HG03025 (cell line): ENCODE results near the gene ITPR1.

ENCODE experiments used
- ATAC-seq: cut with Tn5 transposase; IDR thresholded peaks from one replicate; pipeline ENCODE4 v1.9.1; 2021; ENCODE audit warnings: mild to moderate bottlenecking, moderate library complexity; ENCODE audit not compliant: unreplicated experiment, low FRiP score

The ITPR1 gene

DNA sequence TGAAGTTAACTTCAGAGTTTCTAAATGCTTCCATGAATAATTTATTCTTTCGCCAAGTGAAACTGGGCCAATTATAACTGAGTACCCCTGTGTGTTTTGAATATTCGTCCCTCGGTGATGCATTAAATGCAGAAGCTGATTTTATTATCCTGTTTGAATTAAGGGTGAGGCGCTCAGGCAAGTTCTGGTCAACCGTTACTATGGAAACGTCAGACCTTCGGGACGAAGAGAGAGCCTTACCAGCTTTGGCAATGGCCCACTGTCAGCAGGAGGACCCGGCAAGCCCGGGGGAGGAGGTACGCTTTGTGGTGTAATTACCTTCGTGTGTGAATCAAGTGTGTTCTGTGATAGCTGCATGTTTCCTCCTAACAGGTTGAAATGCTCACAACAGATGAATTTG is 239.8 kb downstream of the ITPR1 start:
- ATAC-seq = no peak

DNA sequence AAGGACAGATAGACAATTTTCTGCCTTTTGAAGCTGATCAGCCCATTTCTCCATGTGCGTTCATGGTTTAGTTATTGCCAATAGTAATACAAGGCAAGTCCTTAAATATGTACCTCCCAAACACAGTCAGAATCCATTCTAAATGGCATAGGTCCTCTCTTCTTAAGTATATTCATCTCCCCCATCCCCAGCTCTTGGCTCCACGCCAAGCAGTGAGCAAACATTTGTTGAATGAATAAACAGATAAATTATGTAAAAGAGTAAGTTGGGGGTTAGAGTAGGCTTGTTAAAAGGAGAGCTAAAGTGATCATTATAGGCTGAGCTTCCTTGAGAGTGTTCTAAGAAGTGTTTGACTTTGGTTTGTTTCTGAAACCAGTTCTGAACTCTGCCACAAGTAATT is 241.3 kb downstream of the ITPR1 start:
- ATAC-seq = no peak

DNA sequence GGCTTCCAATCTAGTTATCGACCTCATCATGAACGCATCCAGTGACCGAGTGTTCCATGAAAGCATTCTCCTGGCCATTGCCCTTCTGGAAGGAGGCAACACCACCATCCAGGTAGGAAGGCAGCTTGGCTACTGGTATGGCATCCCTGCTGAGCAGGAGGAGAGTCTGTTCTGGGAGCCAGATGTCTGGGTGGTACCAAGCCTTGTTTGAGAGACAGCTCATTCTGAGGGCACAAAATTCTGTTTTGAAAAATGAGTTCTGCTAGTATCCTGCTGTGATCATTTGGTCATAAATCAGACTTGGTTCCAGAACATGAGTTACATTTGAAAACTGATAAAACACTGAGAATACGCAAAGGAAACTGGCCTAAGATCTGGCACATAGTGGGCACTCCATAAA is 242.1 kb downstream of the ITPR1 start:
- no peak for ATAC-seq

DNA sequence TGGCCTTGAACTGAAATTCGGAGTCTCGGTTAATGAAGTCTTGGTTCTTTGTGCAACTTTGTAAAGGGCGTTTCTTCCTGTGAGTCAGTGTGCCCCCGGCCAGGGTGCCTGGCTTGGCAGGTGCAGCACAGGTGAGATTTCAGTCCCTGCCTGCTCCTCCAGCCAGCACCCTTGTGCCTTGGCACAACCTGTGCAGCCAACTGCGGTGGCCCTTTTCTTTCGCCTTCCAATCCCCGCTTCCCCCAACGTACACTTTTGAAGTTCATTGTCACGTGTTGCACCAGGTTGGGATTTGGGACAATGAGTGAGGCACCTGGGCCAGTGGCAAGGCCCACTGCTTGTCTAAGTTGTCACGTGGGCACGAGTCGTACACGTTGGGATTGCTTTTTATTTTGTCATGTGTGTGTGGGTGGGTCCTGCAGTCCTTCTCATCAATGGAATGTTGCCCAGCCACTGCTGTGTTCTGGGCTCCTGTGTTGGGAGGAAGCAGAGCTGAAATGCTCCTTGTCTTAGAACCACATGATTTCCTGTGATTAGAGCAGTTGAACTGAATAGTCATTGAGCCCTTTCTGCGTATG is 243.2 kb downstream of the ITPR1 start:
- no peak for ATAC-seq

DNA sequence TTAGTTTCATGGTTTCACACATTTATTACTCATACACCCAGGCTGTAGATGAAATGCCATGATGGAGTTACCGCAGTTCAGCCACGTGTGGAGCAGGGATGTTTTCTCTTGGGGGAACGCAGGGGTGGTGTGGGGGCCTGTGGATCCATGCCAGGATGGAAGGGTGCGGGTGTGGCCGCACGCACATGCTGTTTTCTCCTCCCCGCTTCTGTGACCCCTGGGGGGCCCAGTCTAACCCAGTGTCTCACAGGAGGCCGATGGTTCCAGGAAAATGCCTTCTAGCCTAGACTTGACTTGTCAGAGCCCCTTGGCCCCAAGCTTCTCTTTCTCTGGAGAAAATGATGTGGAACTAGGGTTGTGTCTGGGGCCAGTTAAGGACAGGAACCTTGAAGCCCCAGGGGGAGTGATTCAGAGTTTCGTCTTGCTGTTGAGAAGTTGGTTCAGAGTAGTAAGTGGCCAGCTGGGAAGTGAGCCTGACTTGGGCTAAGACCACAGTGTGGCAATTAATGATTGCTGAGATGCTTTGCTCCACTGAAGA is 245.7 kb downstream of the ITPR1 start:
- ATAC-seq = no peak

DNA sequence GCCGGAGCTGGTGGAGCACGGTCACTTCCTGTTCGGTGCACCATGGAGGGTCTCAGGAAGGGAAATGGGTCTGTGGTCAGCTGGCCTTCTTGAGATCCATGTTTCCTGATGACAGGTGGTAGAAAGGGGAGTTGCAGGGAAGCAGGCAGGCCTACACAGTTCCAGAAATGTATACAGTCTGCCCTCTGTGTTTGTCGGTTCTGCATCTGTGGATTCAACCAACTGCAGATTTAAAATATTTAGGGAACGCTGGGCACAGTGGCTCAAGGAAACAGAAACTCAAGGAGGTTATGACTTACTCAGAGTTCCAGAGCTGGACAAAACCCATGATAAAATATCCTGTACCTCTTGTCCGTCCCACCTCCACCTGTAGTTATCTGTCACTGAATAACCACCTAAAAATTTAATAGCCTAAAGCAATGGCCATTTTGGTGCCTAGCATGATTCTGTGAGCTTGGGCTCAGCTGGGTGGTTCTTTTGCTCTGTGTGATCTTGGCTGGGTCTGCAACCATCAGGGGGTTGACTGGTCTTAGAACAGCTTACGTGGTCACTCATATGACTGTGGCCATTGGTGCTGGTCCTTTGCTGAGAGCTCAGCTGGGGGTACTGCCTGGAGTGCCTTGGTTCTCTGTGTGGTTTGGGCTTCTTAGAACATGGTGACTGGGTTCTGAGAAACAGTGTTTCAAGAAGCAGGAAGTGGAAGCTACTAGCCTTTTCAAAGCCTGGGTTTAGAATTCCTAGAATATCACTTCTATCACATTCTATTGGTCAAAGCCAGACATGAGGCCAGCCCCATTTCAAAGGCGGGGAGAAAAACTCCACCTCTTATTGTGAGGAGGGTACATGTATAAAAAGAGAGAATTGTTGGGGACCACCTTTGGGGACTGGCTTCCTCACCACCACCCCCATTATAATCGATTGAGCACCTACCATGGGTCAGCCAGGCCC is 246.4 kb downstream of the ITPR1 start:
- no peak for ATAC-seq

DNA sequence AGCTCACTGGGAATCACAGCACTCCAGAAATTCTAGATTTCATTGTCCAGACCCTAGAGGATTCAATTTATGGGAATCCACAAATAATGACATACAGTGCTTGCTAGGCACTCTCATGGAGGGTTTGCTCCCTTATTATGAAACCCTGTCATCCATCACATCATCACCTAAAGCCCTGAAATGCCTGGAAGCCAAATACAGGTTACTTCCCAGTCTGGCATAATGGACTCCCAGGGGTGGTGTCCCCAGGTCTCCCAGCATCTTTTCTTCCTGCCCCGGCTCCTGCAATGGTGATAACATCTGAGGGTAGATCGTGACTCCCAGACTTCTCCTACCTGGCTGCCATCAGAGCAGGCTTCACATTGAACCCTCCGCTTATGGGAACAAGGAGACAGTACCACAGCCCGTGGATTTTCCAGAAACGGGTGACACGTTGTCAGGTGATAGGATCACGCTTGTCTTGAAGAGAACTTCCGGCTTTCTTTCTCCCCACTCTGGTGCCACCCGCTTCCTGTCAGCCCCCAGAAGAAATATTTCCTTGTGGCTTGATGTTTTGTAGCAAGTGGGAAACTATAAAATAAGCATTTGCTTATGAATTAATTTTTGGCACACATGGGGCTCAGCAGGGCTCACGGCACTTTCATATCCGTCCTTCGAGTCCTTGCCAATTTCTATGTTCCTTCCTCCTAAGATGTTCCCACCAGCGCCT is 247.4 kb downstream of the ITPR1 start:
- ATAC-seq = no peak

DNA sequence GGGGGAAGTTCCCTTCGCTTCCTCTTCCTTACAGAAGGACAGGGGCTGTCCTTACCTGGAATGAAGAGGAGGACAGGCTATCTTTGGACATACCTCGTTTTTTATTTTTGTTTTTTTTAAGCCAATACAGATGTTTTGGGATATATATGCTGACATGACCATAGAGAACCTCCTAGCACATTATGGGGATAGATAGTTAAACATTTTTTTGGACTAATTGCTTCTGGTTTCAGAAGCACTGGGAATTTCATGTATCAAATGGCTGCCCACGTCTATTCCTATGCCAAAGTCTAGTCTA is 247.9 kb downstream of the ITPR1 start:
- no peak for ATAC-seq

DNA sequence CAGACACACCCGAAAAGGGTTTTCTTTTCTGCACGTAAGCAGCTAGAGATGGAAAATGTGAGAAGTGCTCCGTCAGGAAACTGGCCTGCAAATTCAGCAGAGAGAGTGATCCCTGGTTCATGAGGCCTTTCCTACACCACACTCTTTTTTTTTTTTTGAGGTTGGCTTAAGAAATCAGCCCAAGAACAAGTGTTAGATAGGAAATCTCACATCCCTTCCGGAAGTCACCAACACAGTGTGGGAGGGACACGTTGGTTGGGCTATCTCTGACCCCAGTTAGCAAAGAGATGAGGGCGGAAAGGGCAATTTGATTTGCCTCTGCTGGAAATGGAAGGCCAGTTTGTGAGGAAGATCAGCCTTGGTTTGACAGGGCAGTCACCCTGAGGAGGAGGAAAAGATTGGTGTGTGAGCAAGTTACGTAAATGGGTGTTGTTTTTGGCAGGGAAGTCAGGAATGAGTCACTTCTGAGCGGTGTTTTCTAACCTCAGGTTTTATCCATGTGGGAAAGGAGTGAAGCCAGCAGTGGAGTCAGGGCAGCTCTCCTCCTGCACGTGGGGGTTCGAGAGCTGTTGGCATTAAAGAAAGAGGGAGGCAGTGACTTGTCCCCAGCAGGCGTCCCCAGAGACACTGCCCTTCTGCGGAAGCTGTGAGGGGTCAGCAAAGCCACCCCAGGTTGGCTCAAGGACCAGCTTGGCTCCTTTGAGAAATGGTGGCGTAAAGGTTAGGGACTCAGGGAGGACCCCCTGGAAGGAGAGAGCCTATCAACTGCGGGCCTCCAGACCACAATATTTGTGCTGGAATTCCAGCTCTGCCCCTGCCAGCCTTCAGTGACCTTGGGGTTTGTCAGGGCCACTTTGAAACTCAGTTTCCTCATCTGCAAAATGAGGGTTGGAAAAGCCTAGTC is 248.5 kb downstream of the ITPR1 start:
- no peak for ATAC-seq

DNA sequence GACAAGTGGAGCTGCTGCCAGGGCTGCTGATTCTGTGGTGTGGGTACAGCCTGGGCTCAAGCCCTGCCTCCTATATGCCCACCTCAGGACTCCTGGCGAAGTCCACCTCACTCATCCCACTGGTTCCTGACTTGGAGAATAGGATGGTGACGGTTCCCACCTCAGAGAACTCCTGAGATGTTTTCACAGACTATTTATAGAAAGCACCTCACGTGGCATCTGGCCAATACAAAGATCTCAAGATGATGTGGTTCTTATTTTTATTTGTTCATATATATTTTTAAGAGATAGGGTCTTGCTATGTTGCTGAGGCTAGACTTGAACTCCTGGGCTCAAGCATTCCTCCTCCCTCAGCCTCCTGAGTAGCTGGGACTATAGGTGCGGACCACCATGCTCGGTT is 249.2 kb downstream of the ITPR1 start:
- no peak for ATAC-seq

DNA sequence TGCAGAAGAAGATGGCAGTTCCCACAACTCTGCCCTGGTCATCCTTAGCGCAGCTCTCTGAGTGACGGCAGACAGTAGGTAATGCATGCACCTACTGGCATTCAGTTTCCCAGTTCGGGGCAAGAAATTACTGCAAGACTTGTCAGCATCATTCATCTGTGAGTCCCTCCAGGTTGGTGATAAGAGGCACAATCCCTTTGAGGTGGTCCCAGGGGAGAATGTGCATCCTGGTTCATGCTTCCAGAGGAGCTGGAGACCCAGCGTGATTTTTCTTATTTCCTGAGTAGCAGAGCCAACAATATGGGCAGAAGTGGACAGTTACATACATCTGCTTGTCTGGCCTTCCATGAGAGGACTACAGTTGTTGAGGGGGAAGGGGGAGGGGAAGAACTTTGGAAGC is 250.2 kb downstream of the ITPR1 start:
- ATAC-seq = no peak

DNA sequence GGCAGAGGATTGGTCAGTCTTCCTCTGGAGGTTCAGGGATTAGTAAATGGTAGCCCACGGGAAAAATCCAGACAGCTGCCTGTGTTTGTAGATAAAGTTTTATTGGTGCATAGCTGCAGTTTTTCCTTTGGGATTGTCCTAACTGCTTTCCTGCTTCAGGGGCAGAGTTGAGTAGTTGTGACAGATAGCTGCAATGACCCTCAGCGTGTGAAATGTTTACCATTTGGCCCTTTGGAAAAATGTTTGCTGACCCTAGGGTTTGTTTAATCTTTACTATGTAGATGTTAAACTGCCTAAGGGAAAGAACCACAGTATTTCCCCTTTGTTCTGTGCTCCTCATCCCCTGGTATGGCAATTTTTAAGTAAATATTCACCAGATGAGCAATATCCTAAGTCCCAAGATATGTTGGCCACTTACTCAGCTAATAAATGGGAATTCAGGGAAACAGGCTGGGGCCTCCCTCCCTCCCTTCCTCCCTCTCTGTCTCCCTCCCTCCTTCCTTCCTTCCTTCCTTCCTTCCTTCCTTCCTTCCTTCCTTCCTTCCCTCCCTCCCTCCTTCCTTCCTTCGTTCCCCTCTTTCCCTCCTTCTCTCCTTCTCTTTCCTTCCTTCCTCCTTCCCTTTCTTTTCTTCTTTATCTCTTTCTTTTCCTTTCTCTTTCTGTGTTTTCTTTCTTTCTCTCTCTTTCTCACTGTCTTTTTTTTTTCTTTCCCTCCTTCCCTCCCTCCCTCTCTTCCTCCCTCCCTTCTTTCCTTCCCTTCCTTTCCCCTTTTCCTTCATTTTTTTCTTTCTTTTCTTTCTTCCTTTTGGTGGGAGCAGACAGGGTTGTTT is 251.5 kb downstream of the ITPR1 start:
- ATAC-seq = no peak

DNA sequence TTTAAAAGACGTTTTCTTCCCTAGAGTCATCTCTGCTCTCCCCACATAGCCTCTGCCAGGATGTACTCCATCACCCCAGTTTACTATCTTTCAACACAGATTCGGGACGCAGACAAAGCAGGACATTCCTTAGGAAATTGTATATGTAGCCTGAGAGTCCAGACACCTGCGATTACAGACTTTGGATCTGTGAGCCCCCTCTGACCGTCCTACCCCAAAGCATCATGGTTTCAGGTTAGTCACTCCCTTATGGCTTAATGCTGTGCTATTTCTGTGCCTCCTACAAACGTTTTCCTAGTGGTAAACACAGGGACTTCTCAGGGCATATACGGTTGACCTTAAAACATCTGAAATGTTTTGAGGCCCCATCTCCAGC is 252.1 kb downstream of the ITPR1 start:
- ATAC-seq = no peak

DNA sequence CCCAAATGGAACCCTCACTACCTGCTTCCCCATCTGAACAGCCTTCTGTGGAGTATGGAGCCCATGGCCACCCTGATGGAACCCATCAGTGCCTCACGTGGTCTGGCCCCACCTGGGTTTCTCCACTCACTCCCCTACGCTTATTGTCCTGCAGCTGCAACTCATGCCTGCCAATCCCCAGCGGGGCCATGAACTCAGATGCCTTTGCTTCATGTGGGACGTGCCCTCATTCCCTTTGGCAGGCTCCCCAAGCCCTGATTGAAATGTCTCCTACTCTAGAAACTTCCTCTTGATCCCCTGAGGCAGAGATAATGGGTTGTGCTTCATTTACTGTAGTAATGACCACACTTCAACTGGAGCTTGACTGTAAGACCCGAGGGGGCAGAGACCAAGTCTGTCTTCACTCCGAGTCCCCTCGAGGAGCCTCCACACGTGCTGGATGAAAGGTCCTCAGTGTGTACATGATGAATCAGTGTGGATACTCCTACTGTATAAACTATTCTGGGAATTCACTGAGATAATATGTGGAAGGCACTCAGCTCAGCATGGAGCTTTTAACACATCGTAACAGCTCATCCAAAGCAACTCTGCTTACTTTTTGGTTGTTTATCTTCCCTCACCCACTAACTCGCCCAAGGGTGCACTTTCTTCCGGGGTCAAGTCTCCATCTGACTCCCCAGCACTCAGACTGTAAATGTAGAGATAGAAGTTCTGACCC is 253.3 kb downstream of the ITPR1 start:
- ATAC-seq = no peak

DNA sequence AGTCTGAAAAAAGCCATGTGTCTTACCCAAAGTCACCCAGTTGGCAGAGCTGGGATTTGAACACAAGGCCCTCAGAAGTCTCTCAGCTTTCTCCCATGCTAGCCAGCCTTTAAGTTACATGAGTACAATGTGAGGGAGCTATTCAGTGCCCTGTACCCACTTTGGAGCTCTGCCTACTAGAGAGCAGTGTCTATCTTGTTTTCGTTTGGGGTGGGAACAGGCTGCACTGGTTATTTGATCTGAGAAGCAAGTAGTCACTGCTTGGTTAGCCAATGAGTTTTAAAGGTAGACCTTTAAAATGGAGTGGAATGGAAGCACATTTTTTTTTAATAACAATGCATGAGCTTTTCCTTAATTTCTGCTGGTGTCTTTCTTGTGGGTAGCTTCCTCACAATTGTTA is 255.0 kb downstream of the ITPR1 start:
- no peak for ATAC-seq

DNA sequence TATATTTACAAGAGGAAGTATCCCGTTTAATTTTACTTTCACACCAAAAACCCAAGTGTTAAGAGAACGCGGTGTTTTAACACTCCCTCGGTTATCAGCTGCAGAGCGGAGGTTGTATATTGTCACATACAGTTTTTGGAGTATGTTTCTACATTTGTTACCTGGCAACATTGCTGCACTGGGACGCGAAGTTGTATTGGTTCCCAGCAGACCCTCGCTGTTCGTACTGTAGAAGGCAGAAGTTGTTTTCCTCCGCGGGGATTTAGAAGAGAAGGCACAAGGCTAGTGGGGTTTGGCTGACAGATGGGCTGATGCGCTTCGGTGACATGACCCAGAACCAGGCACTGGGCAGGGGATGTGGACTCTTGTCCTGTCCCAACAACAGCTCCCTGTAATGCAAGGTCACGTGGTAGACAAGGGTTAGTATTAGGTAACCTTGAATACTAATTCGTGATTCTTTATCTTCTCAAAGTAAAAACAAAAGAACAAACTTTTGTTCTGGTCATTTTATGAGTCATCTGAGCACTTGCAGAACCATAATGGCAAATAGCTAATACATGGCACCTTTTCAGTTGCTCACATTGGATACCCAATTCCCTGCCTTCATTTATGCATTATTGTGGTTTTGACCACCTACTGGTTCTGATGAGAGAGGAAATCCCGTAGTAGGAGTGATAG is 255.7 kb downstream of the ITPR1 start:
- ATAC-seq = no peak

DNA sequence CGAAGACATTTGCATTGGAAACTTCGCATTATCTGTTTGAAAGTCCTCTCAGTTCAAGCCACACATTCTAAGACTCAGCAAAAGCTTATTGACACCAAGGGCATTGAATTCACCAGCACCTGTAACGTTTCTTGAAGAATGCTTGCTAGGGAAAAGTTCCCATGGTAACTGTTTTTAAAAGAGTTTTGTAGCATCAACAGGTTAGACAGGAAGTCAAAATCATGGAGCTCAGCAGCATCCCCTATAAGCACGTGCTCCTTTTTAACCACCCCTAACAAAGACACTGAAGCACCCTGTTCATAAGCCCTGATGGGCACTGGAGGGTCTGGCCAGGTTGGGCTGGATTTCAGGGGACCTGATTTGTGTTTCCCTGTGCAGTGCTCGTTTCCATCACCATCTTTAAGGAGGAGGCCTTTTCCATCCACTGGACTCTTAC is 256.4 kb downstream of the ITPR1 start:
- no peak for ATAC-seq

DNA sequence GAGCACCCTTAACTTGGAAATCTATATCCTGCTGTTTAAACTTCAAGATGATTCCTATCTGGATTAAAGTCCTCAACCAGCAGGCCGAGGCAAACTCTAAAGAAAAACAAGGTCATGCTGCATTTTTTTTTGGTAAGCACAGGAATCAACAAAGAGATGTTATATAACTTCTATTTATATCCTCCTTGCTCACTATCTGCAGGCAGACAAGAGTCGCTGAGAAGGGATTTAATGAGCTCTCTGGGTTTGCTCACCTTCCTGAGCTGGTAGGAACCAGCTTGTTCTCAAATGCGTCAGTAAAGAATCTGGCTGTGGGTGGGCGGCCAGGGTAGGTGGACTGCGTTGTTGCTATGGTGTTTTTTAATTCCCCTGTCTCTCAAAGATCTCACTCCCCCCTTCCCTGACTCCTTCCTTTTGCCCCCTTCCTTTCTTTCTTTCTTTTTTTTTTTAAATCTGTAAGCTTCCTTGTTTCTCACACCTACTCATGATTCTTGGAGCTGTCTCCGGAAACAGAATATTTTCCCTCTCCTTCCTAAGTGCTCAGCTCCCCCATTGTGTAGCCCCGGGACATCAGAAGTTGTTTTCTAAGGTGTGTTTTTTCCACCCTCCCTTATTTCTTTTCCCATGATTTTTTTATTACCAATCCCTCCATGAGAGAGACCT is 257.3 kb downstream of the ITPR1 start:
- ATAC-seq = no peak
